OCI-LY1 (cell line): ENCODE measurements around the gene EVC.
A peak's percentile ranks its signal among the peaks of the same experiment; 100 is the strongest.

Experiments used
- H2AFZ ChIP-seq: fragments of 200-600 bp; sonication (generic), shearing (Covaris generic); 2 replicates; pipeline ENCODE4 v1.6.0; 2014; ENCODE audit warnings: antibody characterized with exemption, mild to moderate bottlenecking, low read length
- H3F3A ChIP-seq: fragments of 200-600 bp; sonication (generic), shearing (Covaris generic); 2 replicates; pipeline ENCODE4 v1.6.0; 2014; ENCODE audit warnings: mild to moderate bottlenecking, antibody characterized with exemption, low read length, moderate library complexity; ENCODE audit not compliant: insufficient read depth
- H3K27ac ChIP-seq: fragments of 200-600 bp; sonication (generic); 2 replicates; pipeline ENCODE4 v1.5.1; 2014; ENCODE audit warnings: low read length, mixed run types, mild to moderate bottlenecking, low read depth; ENCODE audit not compliant: poor library complexity, severe bottlenecking
- H3K27me3 ChIP-seq: fragments of 200-600 bp; sonication (generic); 2 replicates; pipeline ENCODE4 v1.6.0; 2014; ENCODE audit warnings: antibody characterized with exemption, mild to moderate bottlenecking, low read length, moderate library complexity; ENCODE audit not compliant: insufficient read depth
- H3K36me3 ChIP-seq: fragments of 200-600 bp; sonication (generic); 2 replicates; pipeline ENCODE4 v1.6.1; 2014; ENCODE audit warnings: mild to moderate bottlenecking, antibody characterized with exemption, low read length, moderate library complexity, mixed read lengths; ENCODE audit not compliant: insufficient read depth
- H3K4me1 ChIP-seq: fragments of 200-600 bp; sonication (generic); 2 replicates; pipeline ENCODE4 v1.5.1; 2014; ENCODE audit warnings: mild to moderate bottlenecking, low read length, moderate library complexity; ENCODE audit not compliant: insufficient read depth, severe bottlenecking
- H3K4me2 ChIP-seq: fragments of 200-600 bp; sonication (generic), shearing (Covaris generic); 2 replicates; pipeline ENCODE4 v1.6.1; 2014; ENCODE audit warnings: low read length
- H3K4me3 ChIP-seq: fragments of 200-600 bp; sonication (generic); 2 replicates; pipeline ENCODE4 v1.5.1; 2014; ENCODE audit warnings: low read length, low read depth, mild to moderate bottlenecking, mixed read lengths; ENCODE audit not compliant: poor library complexity, severe bottlenecking
- H3K79me2 ChIP-seq: fragments of 200-600 bp; shearing (Covaris generic); 2 replicates; pipeline ENCODE4 v1.6.1; 2016; ENCODE audit warnings: mixed run types, low read length, mixed read lengths; ENCODE audit not compliant: insufficient read depth
- H3K9ac ChIP-seq: fragments of 200-600 bp; sonication (generic), shearing (Covaris generic); 2 replicates; pipeline ENCODE4 v1.6.1; 2014; ENCODE audit warnings: mild to moderate bottlenecking, low read length, mixed read lengths
- H3K9me2 ChIP-seq: fragments of 200-600 bp; sonication (generic), shearing (Covaris generic); 2 replicates; pipeline ENCODE4 v1.6.1; 2014; ENCODE audit warnings: low read depth, mild to moderate bottlenecking, low read length, mixed read lengths
- H3K9me3 ChIP-seq: fragments of 200-600 bp; shearing (Covaris generic); 2 replicates; pipeline ENCODE4 v1.6.1; 2014; ENCODE audit warnings: low read length, mixed read lengths
- H4K20me1 ChIP-seq: fragments of 200-600 bp; sonication (generic), shearing (Covaris generic); 2 replicates; pipeline ENCODE4 v1.6.0; 2016; ENCODE audit warnings: mild to moderate bottlenecking, low read length; ENCODE audit not compliant: insufficient read depth
- CTCF ChIP-seq: fragments of 200-600 bp; sonication (generic), shearing (Covaris generic); IDR thresholded peaks from 2 replicates; pipeline ENCODE4 v1.5.1; 2017; ENCODE audit warnings: mild to moderate bottlenecking, antibody characterized with exemption, low read length, moderate library complexity, mixed read lengths
- EZH2 ChIP-seq: fragments of 200-600 bp; sonication (generic), shearing (Covaris generic); IDR thresholded peaks from 2 replicates; pipeline ENCODE4 v1.8.0; 2017; ENCODE audit warnings: borderline replicate concordance, mixed run types, mild to moderate bottlenecking, antibody characterized with exemption, low read length, moderate library complexity, mixed read lengths

Gene EVC

GRCh38 chr4:5710961-5711478 is at the start of gene EVC:
Gene EVC (plus strand): TSS chr4:5711201. CDS start chr4:5711381, 180 bp downstream.
- H3K4me2 ChIP-seq, result peak within 1 kb of the TSS; percentile 95
- no peaks in the 10 kb centered on the region for H3K9me3 ChIP-seq
- H3K27ac ChIP-seq, result peak within 1 kb of the TSS; percentile 95
- H3K4me3 ChIP-seq, result peak within 1 kb of the TSS; percentile 74
- H3K36me3 ChIP-seq, result peaks cover 4% of the 10 kb centered on the region; the same call in 1 of the 2 replicates
- no peaks in the 10 kb centered on the region for H3K27me3 ChIP-seq
- H2AFZ ChIP-seq, result peak within 1 kb of the TSS; percentile 48; the same call in 1 of the 2 replicates
- peaks cover 55% of the 10 kb centered on the region for H3K4me1 ChIP-seq
- TF ChIP-seq CTCF (no peak), EZH2 (no peak)
- no peaks in the 10 kb centered on the region for H4K20me1 ChIP-seq
- H3K9ac ChIP-seq, result peak within 1 kb of the TSS; percentile 70
- H3K79me2 ChIP-seq, result no peaks in the 10 kb centered on the region
- no peaks in the 10 kb centered on the region for H3K9me2 ChIP-seq
- H3F3A ChIP-seq, result no peaks in the 10 kb centered on the region

- Histone ChIP-seq H3K79me2 (no peaks in the 10 kb centered on the region), H3K9me2 (no peaks in the 10 kb centered on the region), H2AFZ (no peak overlapping the region), H3K36me3 (peaks cover 24% of the 10 kb centered on the region), H3K4me1 (no peaks in the 10 kb centered on the region), H3K4me2 (no peak overlapping the region), H3K4me3 (no peak overlapping the region), H3K9ac (no peak overlapping the region), H3K27me3 (no peaks in the 10 kb centered on the region), H3K9me3 (no peaks in the 10 kb centered on the region), H3K27ac (no peak overlapping the region), H3F3A (no peaks in the 10 kb centered on the region), H4K20me1 (no peaks in the 10 kb centered on the region)
- TF ChIP-seq CTCF, result no peak
- TF ChIP-seq EZH2, result no peak
Observed at GRCh38 chr4:5661237-5661636, 49.8 kb upstream of the EVC start.

DNA sequence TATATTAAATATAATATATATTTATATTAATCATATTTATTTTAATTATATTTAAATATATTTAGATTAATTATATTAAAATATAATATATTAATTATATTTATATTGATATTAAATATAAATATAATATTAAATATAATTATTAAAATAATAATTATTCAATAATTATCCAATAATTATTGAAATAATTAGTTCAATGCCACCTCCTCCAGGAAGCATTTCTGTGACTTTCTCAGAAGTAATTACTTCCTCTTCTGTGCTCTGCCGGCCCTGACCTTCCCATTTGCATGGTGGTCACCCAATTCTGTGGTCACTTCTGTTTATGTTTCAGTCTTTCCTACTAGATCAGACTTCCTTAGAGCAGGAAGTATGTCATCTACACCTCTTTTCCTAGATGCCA is 48.4 kb upstream of the EVC start:
- H3F3A ChIP-seq, result no peaks in the 10 kb centered on the region
- no peaks in the 10 kb centered on the region for H3K9me2 ChIP-seq
- H3K79me2 ChIP-seq, result no peaks in the 10 kb centered on the region
- H3K4me2 ChIP-seq, result no peak overlapping the region
- H4K20me1 ChIP-seq, result no peaks in the 10 kb centered on the region
- TF ChIP-seq CTCF (no peak), EZH2 (no peak)
- H3K4me3 ChIP-seq, result no peak overlapping the region
- H3K27ac ChIP-seq, result no peak overlapping the region
- H3K27me3 ChIP-seq, result no peaks in the 10 kb centered on the region
- no peaks in the 10 kb centered on the region for H3K9me3 ChIP-seq
- no peak overlapping the region for H3K9ac ChIP-seq
- peaks cover 24% of the 10 kb centered on the region for H3K36me3 ChIP-seq
- H3K4me1 ChIP-seq, result no peaks in the 10 kb centered on the region
- H2AFZ ChIP-seq, result no peak overlapping the region
